ENCODE data around the gene LRRC27. TPM values are rescaled to one million over a fixed set of nuclear protein-coding genes. Genes with fewer than 3 reads are reported as not detected.
A peak's percentile ranks its signal among the peaks of the same experiment; 100 is the strongest.

The LRRC27 gene
- total and polyA plus RNA-seq, 12 donors, result 6.5 to 17.6 (median 9.9) TPM

DNA sequence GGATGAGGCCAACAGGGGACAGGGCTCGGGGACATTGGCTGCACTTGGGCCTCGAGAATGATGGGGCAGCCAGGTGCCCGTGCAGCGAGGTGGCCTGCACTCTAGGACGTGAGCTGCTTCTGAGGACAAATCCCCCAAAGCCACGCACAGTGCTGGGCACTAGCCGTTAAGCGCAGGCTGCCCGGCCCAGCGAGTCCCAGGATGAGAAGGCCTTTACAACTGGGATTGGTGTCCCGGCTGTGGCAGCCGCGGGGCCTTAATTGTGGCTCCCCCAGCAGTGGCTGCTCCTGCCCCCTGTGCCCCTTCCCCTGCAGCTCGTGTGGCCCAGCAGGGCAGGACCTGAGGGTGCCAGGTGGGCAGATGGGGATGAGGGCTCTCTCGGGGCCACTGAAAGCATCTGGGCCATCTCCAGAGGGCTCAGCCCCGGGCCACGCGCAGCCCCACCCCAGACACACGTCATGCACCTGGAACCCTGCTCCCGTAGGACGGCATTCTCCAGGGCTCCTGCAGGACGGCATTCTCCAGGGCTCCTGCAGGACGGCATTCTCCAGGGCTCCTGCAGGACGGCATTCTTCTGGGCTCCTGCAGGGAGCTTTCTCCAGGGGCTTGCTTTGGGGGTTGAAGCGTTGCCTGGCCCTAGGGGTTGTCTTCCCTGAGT is 71.6 kb downstream of the LRRC27 start:
- 72 to 84% (median 80%) methylated on average over 9 to 25 of the region's 25 CpGs for WGBS, 4 donors
- peak in 5 of 7 donors; percentile 3 to 25 (median 16) for DNase-seq
- no peak for TF ChIP-seq POLR2A (IDR thresholded peaks at IDR 0.05)
- TF ChIP-seq, protein P1, sequence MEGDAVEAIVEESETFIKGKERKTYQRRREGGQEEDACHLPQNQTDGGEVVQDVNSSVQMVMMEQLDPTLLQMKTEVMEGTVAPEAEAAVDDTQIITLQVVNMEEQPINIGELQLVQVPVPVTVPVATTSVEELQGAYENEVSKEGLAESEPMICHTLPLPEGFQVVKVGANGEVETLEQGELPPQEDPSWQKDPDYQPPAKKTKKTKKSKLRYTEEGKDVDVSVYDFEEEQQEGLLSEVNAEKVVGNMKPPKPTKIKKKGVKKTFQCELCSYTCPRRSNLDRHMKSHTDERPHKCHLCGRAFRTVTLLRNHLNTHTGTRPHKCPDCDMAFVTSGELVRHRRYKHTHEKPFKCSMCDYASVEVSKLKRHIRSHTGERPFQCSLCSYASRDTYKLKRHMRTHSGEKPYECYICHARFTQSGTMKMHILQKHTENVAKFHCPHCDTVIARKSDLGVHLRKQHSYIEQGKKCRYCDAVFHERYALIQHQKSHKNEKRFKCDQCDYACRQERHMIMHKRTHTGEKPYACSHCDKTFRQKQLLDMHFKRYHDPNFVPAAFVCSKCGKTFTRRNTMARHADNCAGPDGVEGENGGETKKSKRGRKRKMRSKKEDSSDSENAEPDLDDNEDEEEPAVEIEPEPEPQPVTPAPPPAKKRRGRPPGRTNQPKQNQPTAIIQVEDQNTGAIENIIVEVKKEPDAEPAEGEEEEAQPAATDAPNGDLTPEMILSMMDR (IDR thresholded peaks at IDR 0.05), result no peak
- Histone ChIP-seq H3K4me3 (no peak overlapping the region), H3K36me3 (replicated peaks in 1 of 2) (peaks cover 0 to 22% of the 10 kb centered on the region in 2 donors), H3K27me3 (no peaks in the 10 kb centered on the region), H3K27ac (peak overlapping the region in 3 of 5 donors; percentile 38 to 78 (median 70)), H3K9me3 (replicated peaks in 1 of 3) (no peaks in the 10 kb centered on the region), H3K4me1 (replicated peaks in 1 of 2) (peaks cover 58 to 86% of the 10 kb centered on the region in 2 donors)
- intact Hi-C loops (cut with DNase I), result no loop called here

DNA sequence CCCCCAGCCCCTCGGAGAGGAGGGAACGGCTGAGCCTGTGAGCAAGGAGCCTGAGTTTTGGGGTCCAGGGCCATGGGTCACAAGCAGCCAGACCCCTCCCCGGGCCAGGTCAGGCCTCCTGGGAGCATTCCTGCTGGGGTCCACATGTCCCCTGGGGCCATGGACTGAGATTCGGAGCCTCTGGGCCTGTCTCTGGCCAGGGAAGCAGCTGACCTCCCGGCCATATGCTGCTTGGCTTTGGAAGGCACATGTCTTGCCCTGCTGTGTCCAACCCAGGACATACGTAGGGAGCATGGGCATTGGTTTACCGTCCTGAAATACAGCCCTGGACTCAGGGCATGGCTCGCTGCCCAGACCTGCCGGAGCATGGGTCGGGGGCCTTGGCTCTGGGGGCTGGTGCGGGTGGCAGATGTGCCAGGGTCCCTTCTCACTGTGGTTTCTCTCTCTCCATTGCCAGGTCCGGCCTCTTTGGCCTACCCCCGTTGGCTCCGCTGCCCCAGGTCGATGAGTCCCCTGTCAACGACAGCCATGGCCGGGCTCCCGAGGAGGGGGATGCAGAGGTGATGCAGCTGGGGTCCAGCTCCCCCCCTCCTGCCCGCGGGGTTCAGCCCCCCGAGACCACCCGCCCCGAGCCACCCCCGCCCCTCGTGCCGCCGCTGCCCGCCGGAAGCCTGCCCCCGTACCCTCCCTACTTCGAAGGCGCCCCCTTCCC is 72.3 kb downstream of the LRRC27 start:
- H3K9me3 ChIP-seq (replicated peaks in 1 of 3), result no peaks in the 10 kb centered on the region
- peak overlapping the region in 3 of 5 donors; percentile 38 to 78 (median 70) for H3K27ac ChIP-seq
- 74 to 83% (median 76%) methylated on average over 21 to 32 of the region's 32 CpGs for whole genome bisulfite sequencing, 4 donors
- H3K4me1 ChIP-seq (replicated peaks in 1 of 2), result peaks cover 58 to 86% of the 10 kb centered on the region in 2 donors
- DNase-seq, result peak in 4 of 7 donors; percentile 10 to 40 (median 26)
- intact Hi-C loops (cut with DNase I), result no loop called here
- no peak overlapping the region for H3K4me3 ChIP-seq
- TF ChIP-seq POLR2A (IDR thresholded peaks at IDR 0.05), result no peak
- TF ChIP-seq, protein P1 (IDR thresholded peaks at IDR 0.05), result no peak
- no peaks in the 10 kb centered on the region for H3K27me3 ChIP-seq
- peaks cover 0 to 22% of the 10 kb centered on the region in 2 donors for H3K36me3 ChIP-seq (replicated peaks in 1 of 2)

DNA sequence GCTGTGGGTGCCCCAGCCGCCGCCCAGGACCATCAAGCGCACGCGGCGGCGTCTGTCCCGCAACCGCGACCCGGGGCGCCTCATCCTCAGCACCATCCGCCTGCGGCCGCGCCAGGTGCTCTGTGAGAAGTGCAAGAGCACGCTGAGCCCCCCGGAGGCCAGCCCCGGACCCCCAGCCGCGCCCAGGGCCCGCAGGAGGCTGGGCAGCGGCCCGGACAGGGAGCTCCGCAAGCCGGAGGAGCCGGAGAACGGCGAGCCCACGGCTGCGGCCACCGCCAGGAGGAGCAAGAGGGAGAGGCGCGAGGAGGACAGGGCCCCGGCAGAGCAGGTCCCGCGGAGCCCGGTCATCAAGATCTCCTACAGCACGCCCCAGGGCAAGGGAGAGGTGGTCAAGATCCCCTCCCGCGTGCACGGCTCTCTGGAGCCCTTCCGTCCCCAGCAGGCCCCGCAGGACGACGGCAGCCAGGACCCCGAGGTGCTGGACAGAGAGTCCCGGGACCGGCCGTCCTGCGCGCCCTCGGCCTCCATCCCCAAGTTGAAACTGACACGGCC is 73.0 kb downstream of the LRRC27 start:
- 85 to 90% (median 86%) methylated on average over 14 to 54 of the region's 54 CpGs for WGBS, 4 donors

More for the DNA sequence above, 73.0 kb downstream of the LRRC27 start:
- DNase-seq, result peak in 2 of 7 donors; percentile 2 to 18
- intact Hi-C loops (cut with DNase I), result no loop called here
- TF ChIP-seq, protein P1 (IDR thresholded peaks at IDR 0.05), result no peak
- TF ChIP-seq POLR2A (IDR thresholded peaks at IDR 0.05), result no peak
- Histone ChIP-seq H3K4me1 (replicated peaks in 1 of 2) (peaks cover 56 to 86% of the 10 kb centered on the region in 2 donors), H3K27me3 (no peaks in the 10 kb centered on the region), H3K9me3 (replicated peaks in 1 of 3) (no peaks in the 10 kb centered on the region), H3K4me3 (no peak overlapping the region), H3K27ac (peak overlapping the region in 3 of 5 donors; percentile 38 to 98 (median 98)), H3K36me3 (replicated peaks in 1 of 2) (peaks cover 0 to 22% of the 10 kb centered on the region in 2 donors)

Data from adrenal gland (tissue), 12 donors.